ENCODE results near the gene POLR2M. TPM values are rescaled to one million over a fixed set of nuclear protein-coding genes. Genes with fewer than 3 reads are reported as not detected.

POLR2M gene
- total RNA-seq, 1 experiment from 2014 or later, result 86.2 TPM

DNA sequence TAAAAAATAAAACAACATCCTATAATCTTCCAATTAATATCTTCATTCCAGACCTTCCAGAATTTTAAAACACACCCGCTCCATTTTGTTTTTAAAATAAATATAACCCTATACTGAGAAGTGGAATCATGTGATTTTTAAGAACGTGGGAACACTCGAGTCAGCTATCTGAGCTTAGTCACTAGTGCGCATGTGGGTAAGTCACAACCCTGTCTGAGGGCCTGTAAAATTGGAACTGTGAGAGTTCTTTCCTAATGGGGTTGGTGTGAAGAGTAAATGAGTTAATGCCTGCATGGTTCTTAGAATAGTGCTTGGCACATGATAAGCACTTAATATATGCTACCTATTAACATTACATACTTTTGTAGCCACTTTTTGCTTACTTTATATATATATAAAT is 19.9 kb upstream of the POLR2M start:
- RAD21 ChIA-PET (ENCODE audit: low non-redundant PET in 1 of 2, low total read pairs in 2 of 2, uncharacterized antibody in 2 of 2, unreplicated experiment in 2 of 2), result no interaction called here
- intact Hi-C loops (cut with micrococcal nuclease), result no loop called here
- H3K4me2 ChIP-seq (ENCODE audit: low read length), result no peak overlapping the region

More for the DNA sequence above, 19.9 kb upstream of the POLR2M start:
- no peaks in the 10 kb centered on the region for H3K9me2 ChIP-seq (ENCODE audit: insufficient read depth)
- no peak for TF ChIP-seq TCF7L2 (IDR thresholded peaks at IDR 0.05; ENCODE audit: borderline replicate concordance, extremely low read depth, insufficient read depth, insufficient read length)
- no peak for TF ChIP-seq CEBPB (IDR thresholded peaks at IDR 0.05; ENCODE audit: low read depth)
- TF ChIP-seq SIN3A (IDR thresholded peaks at IDR 0.05; ENCODE audit: low read depth), result no peak
- TF ChIP-seq, protein P1, sequence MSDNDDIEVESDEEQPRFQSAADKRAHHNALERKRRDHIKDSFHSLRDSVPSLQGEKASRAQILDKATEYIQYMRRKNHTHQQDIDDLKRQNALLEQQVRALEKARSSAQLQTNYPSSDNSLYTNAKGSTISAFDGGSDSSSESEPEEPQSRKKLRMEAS (IDR thresholded peaks at IDR 0.05), result no peak
- no peak for TF ChIP-seq RAD21 (IDR thresholded peaks at IDR 0.05; ENCODE audit: low read depth)
- no peak for TF ChIP-seq EZH2 (IDR thresholded peaks at IDR 0.05)
- no peak for TF ChIP-seq SRF (IDR thresholded peaks at IDR 0.05; ENCODE audit: low read depth)
- TF ChIP-seq ELF1 (IDR thresholded peaks at IDR 0.05; ENCODE audit: borderline replicate concordance, low read depth), result no peak
- no peak for TF ChIP-seq EGR1 (IDR thresholded peaks at IDR 0.05; ENCODE audit: low read depth)
- TF ChIP-seq, protein P2, sequence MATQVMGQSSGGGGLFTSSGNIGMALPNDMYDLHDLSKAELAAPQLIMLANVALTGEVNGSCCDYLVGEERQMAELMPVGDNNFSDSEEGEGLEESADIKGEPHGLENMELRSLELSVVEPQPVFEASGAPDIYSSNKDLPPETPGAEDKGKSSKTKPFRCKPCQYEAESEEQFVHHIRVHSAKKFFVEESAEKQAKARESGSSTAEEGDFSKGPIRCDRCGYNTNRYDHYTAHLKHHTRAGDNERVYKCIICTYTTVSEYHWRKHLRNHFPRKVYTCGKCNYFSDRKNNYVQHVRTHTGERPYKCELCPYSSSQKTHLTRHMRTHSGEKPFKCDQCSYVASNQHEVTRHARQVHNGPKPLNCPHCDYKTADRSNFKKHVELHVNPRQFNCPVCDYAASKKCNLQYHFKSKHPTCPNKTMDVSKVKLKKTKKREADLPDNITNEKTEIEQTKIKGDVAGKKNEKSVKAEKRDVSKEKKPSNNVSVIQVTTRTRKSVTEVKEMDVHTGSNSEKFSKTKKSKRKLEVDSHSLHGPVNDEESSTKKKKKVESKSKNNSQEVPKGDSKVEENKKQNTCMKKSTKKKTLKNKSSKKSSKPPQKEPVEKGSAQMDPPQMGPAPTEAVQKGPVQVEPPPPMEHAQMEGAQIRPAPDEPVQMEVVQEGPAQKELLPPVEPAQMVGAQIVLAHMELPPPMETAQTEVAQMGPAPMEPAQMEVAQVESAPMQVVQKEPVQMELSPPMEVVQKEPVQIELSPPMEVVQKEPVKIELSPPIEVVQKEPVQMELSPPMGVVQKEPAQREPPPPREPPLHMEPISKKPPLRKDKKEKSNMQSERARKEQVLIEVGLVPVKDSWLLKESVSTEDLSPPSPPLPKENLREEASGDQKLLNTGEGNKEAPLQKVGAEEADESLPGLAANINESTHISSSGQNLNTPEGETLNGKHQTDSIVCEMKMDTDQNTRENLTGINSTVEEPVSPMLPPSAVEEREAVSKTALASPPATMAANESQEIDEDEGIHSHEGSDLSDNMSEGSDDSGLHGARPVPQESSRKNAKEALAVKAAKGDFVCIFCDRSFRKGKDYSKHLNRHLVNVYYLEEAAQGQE (IDR thresholded peaks at IDR 0.05; ENCODE audit: low read depth), result no peak
- no peak for TF ChIP-seq POLR2AphosphoS5 (IDR thresholded peaks at IDR 0.05; ENCODE audit: low read depth, low read length)
- no peak for TF ChIP-seq CBX3 (IDR thresholded peaks at IDR 0.05; ENCODE audit: low read depth)
- no peak for TF ChIP-seq SP1 (IDR thresholded peaks at IDR 0.05; ENCODE audit: low read depth)
- TF ChIP-seq POLR2A (IDR thresholded peaks at IDR 0.05; ENCODE audit: borderline replicate concordance, extremely low read depth, insufficient read depth, insufficient read length), result no peak
- no peak for TF ChIP-seq ZFX (IDR thresholded peaks at IDR 0.05)
- TF ChIP-seq, protein P3, sequence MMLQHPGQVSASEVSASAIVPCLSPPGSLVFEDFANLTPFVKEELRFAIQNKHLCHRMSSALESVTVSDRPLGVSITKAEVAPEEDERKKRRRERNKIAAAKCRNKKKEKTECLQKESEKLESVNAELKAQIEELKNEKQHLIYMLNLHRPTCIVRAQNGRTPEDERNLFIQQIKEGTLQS (IDR thresholded peaks at IDR 0.05), result no peak
- ATAC-seq (no peak), DNase-seq (ENCODE audit: low read depth, low spot score) (no peak)
- H3K27me3 ChIP-seq (ENCODE audit: insufficient read depth, low read length), result no peaks in the 10 kb centered on the region
- no peaks in the 10 kb centered on the region for H3K9me3 ChIP-seq (ENCODE audit: control insufficient read depth in 1 of 2, insufficient read depth in 1 of 2, low read depth in 1 of 2, low read length in 2 of 2)
- H2AFZ ChIP-seq (ENCODE audit: low read depth, low read length, poor library complexity, severe bottlenecking), result no peak overlapping the region
- no peaks in the 10 kb centered on the region for H3K4me1 ChIP-seq (ENCODE audit: control insufficient read depth in 1 of 2, insufficient read depth in 2 of 2, low read length in 2 of 2)
- H4K20me1 ChIP-seq (ENCODE audit: insufficient read depth), result no peaks in the 10 kb centered on the region
- H3K4me3 ChIP-seq (replicated peaks in 1 of 2; ENCODE audit: low read depth in 1 of 2, low read length in 2 of 2), result no peak overlapping the region
- no peak overlapping the region for H3K9ac ChIP-seq (ENCODE audit: low read length)
- H3K36me3 ChIP-seq (ENCODE audit: control insufficient read depth in 1 of 2, insufficient read depth in 2 of 2, low read length in 2 of 2), result no peaks in the 10 kb centered on the region
- no peaks in the 10 kb centered on the region for H3K79me2 ChIP-seq (ENCODE audit: insufficient read depth, low read length)
- ChIA-PET POLR2A (no interaction called here), CTCF (no interaction called here)
- BruUV-seq (replicated peaks), result no TSS peak
- H3K27ac ChIP-seq (ENCODE audit: low read depth, low read length), result no peak overlapping the region

All from HCT116 (cell line).